ENCODE results near the gene UNC79.
"Not testable (repeated sequence)": the region's sequence is repeated elsewhere in the genome, so short reads cannot be mapped to it uniquely, and the experiment has no call there.

Gene UNC79

GRCh38 chr14:93430315-93431035 is at the start of gene UNC79:
Gene UNC79, plus strand, starts transcription at chr14:93430939. Its CDS starts 91 bp downstream, at chr14:93431030.
- peak; percentile 56 for DNase-seq

- DNase-seq = no peak
Observed at GRCh38 chr14:93381644-93382043, 49.1 kb upstream of the UNC79 start.

- DNase-seq = not testable (repeated sequence)
Observed at GRCh38 chr14:93384256-93384655, 46.5 kb upstream of the UNC79 start.

GRCh38 chr14:93395231-93395630 is 35.5 kb upstream of the UNC79 start:
- no peak for DNase-seq

- no peak for DNase-seq
Observed at GRCh38 chr14:93396456-93396855, 34.3 kb upstream of the UNC79 start.

GRCh38 chr14:93398491-93398890 is 32.2 kb upstream of the UNC79 start:
- DNase-seq = no peak

- DNase-seq = no peak
Observed at GRCh38 chr14:93402951-93403350, 27.8 kb upstream of the UNC79 start.

- no peak for DNase-seq
Observed at GRCh38 chr14:93410021-93410420, 20.7 kb upstream of the UNC79 start.

- no peak for DNase-seq
Observed at GRCh38 chr14:93410893-93411292, 19.8 kb upstream of the UNC79 start.

- not testable (repeated sequence) for DNase-seq
Observed at GRCh38 chr14:93425136-93425535, 5.6 kb upstream of the UNC79 start.

- DNase-seq = no peak
Observed at GRCh38 chr14:93426750-93427149, 4.0 kb upstream of the UNC79 start.

- DNase-seq = peak; percentile 73
Observed at GRCh38 chr14:93431036-93431670, 414 bp downstream of the UNC79 start.

GRCh38 chr14:93454224-93454623 is 23.5 kb downstream of the UNC79 start:
- no peak for DNase-seq

GRCh38 chr14:93456356-93456755 is 25.6 kb downstream of the UNC79 start:
- DNase-seq = no peak

- DNase-seq = no peak
Observed at GRCh38 chr14:93458234-93458633, 27.5 kb downstream of the UNC79 start.

- DNase-seq = no peak
Observed at GRCh38 chr14:93462479-93462878, 31.7 kb downstream of the UNC79 start.

GRCh38 chr14:93464271-93464670 is 33.5 kb downstream of the UNC79 start:
- no peak for DNase-seq

GRCh38 chr14:93475471-93475870 is 44.7 kb downstream of the UNC79 start:
- DNase-seq = no peak

- no peak for DNase-seq
Observed at GRCh38 chr14:93476305-93476704, 45.6 kb downstream of the UNC79 start.

GRCh38 chr14:93479074-93479473 is 48.3 kb downstream of the UNC79 start:
- DNase-seq = not testable (repeated sequence)

GRCh38 chr14:93480867-93481266 is 50.1 kb downstream of the UNC79 start:
- DNase-seq = no peak

- no peak for DNase-seq
Observed at GRCh38 chr14:93481758-93482157, 51.0 kb downstream of the UNC79 start.

GRCh38 chr14:93490001-93490400 is 59.3 kb downstream of the UNC79 start:
- DNase-seq = no peak

GRCh38 chr14:93493054-93493453 is 62.3 kb downstream of the UNC79 start:
- no peak for DNase-seq

GRCh38 chr14:93493622-93494021 is 62.9 kb downstream of the UNC79 start:
- DNase-seq = not testable (repeated sequence)
